ENCODE measurements around the gene PLXDC1. TPM values are rescaled to one million over a fixed set of nuclear protein-coding genes. Genes with fewer than 3 reads are reported as not detected.

PLXDC1 gene
- total and polyA plus RNA-seq, 12 donors: 7.3 to 21.3 (median 11.2) TPM

DNA sequence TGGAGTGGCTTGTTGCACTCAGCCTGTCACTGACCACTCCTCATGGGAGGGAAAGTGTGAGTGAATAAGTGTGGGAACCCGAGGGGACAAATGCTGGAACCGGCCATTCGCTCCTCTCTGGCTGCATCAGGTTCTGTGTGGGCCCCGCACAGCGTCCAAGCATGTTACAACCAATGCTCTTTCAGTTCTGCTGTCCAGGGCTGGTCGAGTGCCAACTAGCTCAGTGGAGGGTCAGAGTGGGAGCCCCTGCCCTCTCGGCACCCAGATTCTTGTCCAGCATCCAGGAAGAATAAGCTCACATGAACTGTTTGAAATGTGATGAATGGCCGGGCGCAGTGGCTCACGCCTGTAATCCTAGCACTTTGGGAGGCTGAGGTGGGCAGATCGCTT is 135.9 kb downstream of the PLXDC1 start:
- H3K36me3 ChIP-seq: no peaks in the 10 kb centered on the region
- peaks cover 0 to 12% (median 0%) of the 10 kb centered on the region in 11 donors for H3K9me3 ChIP-seq
- ATAC-seq (peak in 1 of 8 donors; percentile 16), DNase-seq (no peak)
- peaks cover 0 to 2% (median 0%) of the 10 kb centered on the region in 7 donors for H3K27me3 ChIP-seq
- TF ChIP-seq, protein P1, sequence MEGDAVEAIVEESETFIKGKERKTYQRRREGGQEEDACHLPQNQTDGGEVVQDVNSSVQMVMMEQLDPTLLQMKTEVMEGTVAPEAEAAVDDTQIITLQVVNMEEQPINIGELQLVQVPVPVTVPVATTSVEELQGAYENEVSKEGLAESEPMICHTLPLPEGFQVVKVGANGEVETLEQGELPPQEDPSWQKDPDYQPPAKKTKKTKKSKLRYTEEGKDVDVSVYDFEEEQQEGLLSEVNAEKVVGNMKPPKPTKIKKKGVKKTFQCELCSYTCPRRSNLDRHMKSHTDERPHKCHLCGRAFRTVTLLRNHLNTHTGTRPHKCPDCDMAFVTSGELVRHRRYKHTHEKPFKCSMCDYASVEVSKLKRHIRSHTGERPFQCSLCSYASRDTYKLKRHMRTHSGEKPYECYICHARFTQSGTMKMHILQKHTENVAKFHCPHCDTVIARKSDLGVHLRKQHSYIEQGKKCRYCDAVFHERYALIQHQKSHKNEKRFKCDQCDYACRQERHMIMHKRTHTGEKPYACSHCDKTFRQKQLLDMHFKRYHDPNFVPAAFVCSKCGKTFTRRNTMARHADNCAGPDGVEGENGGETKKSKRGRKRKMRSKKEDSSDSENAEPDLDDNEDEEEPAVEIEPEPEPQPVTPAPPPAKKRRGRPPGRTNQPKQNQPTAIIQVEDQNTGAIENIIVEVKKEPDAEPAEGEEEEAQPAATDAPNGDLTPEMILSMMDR (IDR thresholded peaks at IDR 0.05): no peak
- WGBS, 2 donors: 86 to 87% methylated on average over 11 of the region's 11 CpGs
- no peak overlapping the region for H3K4me3 ChIP-seq
- intact Hi-C loops (cut with DNase I): no loop called here
- peak overlapping the region in 7 of 10 donors; percentile 64 to 85 (median 74) for H3K27ac ChIP-seq
- peaks cover 0 to 52% (median 12%) of the 10 kb centered on the region in 9 donors for H3K4me1 ChIP-seq

DNA sequence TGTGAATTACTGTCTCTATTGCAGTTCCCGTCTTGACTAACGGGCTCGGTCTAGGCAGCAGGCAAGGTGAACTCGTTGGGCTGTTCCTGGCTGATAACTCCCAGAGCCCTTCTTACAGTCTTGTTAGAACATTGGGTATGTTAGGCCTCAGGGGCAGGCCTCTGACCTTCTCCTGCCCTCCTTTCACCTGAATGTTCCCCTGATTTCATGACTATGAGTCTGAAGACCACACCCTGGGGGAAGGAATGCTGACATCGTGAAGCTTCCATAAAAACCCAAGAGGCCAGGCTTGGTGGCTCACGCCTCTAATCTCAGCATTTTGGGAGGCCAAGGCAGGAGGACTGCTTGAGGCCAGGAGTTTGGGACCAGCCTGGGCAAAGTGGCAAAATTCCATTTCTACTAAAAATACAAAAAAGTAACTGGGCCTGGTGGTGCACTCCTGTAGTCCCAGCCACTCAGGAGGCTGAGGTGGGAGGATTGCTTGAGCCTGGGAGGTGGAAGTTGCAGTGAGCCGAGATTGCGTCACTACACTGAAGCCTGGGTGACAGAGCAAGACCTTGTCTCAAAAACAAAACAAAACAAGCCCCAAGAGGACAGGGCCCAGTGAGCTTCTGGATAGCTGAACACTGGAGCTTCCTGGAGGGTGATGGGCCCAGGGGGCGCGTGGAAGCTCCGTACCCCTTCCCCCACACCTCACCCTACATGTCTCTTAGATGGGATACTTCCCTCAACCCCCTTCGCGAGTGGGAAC is 136.5 kb downstream of the PLXDC1 start:
- peaks cover 0 to 52% (median 12%) of the 10 kb centered on the region in 9 donors for H3K4me1 ChIP-seq
- peak overlapping the region in 9 of 10 donors; percentile 5 to 85 (median 71) for H3K27ac ChIP-seq
- ATAC-seq: peak in 3 of 8 donors; percentile 17 to 47 (median 43)
- no peak overlapping the region for H3K4me3 ChIP-seq
- no peaks in the 10 kb centered on the region for H3K36me3 ChIP-seq
- peaks cover 0 to 3% (median 0%) of the 10 kb centered on the region in 7 donors for H3K27me3 ChIP-seq
- intact Hi-C loops (cut with DNase I): no loop called here
- TF ChIP-seq, protein P1 (IDR thresholded peaks at IDR 0.05): no peak
- H3K9me3 ChIP-seq: peaks cover 0 to 12% (median 0%) of the 10 kb centered on the region in 11 donors
- 77 to 81% methylated on average over 13 of the region's 13 CpGs for WGBS, 2 donors
- no peak for DNase-seq

DNA sequence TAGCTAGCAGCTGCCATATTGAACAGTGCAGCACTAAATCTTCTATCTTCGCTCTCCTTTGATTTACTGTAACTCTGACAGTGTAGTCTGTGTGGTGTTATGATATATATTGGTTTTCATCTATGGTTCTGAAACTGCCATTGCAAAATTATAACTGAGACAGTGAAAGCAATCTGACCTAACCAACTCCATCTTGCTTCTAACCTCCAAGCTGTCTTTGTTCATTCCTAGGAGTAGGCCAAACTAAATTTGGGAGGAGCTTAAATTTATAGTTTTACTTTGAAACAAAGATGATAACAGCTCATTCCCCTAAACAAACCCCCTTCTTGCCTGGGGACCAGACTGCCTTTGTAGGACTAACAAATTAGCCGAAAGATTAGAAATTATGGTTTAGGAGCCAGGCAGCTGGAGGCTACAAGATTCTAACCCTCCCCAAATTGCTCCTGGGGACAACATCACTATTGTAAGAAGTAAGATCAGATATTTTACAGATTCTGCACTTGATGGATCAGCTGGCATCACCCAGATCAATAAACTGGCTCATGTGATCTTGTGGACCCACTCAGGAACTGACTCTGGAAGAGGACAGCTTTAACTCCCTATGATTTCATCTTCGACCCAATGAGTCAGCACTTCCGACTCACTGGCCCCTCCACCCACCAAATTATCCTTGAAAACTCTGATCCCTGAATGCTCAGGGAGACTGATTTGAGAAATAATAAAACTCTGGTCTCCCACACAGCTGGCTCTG is 137.2 kb downstream of the PLXDC1 start:
- WGBS, 2 donors: 74 to 84% methylated on average over 4 of the region's 4 CpGs
- H3K27ac ChIP-seq: peak overlapping the region in 9 of 10 donors; percentile 5 to 85 (median 71)
- H3K4me3 ChIP-seq: no peak overlapping the region
- peaks cover 0 to 52% (median 12%) of the 10 kb centered on the region in 9 donors for H3K4me1 ChIP-seq
- H3K27me3 ChIP-seq: peaks cover 0 to 4% (median 0%) of the 10 kb centered on the region in 7 donors
- no peaks in the 10 kb centered on the region for H3K36me3 ChIP-seq
- TF ChIP-seq, protein P1 (IDR thresholded peaks at IDR 0.05): no peak
- peak in 6 of 8 donors; percentile 49 to 80 (median 62) for ATAC-seq
- H3K9me3 ChIP-seq: peaks cover 0 to 5% (median 0%) of the 10 kb centered on the region in 11 donors
- intact Hi-C loops (cut with DNase I): no loop called here
- DNase-seq: no peak

Other genes with a start within 250 kb of the PLXDC1 start
- not detected for gene FBXO47, start 184.2 kb downstream of the PLXDC1 start, total RNA-seq
- gene FBXO47, start 184.2 kb downstream of the PLXDC1 start, polyA plus RNA-seq: not detected
- gene ARL5C, start 14.5 kb upstream of the PLXDC1 start, total RNA-seq: not detected
- not detected for gene ARL5C, start 14.5 kb upstream of the PLXDC1 start, polyA plus RNA-seq
- gene CACNB1, start 46.0 kb upstream of the PLXDC1 start, total RNA-seq: 1 to 10 TPM; 3.3 to 7.9 (median 4.6) TPM
- 10 to 100 TPM in 1 of 2 donors, 1 to 10 TPM in 1; 6.8 to 11.5 TPM for gene CACNB1, start 46.0 kb upstream of the PLXDC1 start, polyA plus RNA-seq
- 1,000 to 10,000 TPM in 3 of 10 donors, 100 to 1,000 TPM in 7; 907 to 1,150 (median 965) TPM for gene RPL19, start 48.6 kb upstream of the PLXDC1 start, total RNA-seq
- gene RPL19, start 48.6 kb upstream of the PLXDC1 start, polyA plus RNA-seq: 1,000 to 10,000 TPM; 1,654 to 3,029 TPM
- 1 to 10 TPM in 3 of 10 donors, under 1 TPM in 6, not detected in 1; 0.09 to 2.0 (median 0.37) TPM for gene STAC2, start 74.3 kb upstream of the PLXDC1 start, total RNA-seq
- gene STAC2, start 74.3 kb upstream of the PLXDC1 start, polyA plus RNA-seq: 1 to 10 TPM in 1 of 2 donors, under 1 TPM in 1; 0.51 to 4.9 TPM
- gene FBXL20, start 250.0 kb upstream of the PLXDC1 start, total RNA-seq: 10 to 100 TPM in 9 of 10 donors, 1 to 10 TPM in 1; 7.1 to 19.7 (median 15.7) TPM
- gene FBXL20, start 250.0 kb upstream of the PLXDC1 start, polyA plus RNA-seq: 1 to 10 TPM; 1.7 to 3.9 TPM